AG04449 (cell line): Measurements from ENCODE around the gene PROSER3.

Source experiments
- CTCF ChIA-PET: fragments of 350-600 bp; formaldehyde crosslinking; extraction: SDS; loops from one replicate; lab custom pipeline; 2021; ENCODE audit warnings: antibody characterized with exemption; lab: Yijun Ruan, JAX
- POLR2A ChIA-PET: fragments of 400-600, 350-600 bp; formaldehyde crosslinking; extraction: SDS; loops from one replicate; lab custom pipeline; 2020; ENCODE audit warnings: antibody characterized with exemption, inconsistent platforms; lab: Yijun Ruan, JAX
- DNase-seq: peaks from one replicate; pipeline ENCODE4 v3.0.0-alpha.2; 2010; ENCODE audit warnings: low read depth, low spot score
- H3K4me3 ChIP-seq: 2 replicates; pipeline ENCODE4 v1.5.1; 2011; ENCODE audit warnings: low read depth, mild to moderate bottlenecking, control low read depth, low read length
- CTCF ChIP-seq: IDR thresholded peaks from one replicate; pipeline ENCODE4 v1.5.1; 2011; ENCODE audit warnings: mild to moderate bottlenecking, moderate library complexity, low read length, control low read depth, inconsistent platforms; ENCODE audit not compliant: insufficient read depth; ENCODE audit errors: missing control alignments

The PROSER3 gene

GRCh38 chr19:35727053-35727955 lies 30.7 kb upstream of the PROSER3 start:
- ChIA-PET CTCF (interaction anchor here (1.0 to 1.7 kb wide), 4 partner anchors 9 to 34 kb away, joined by 3 to 5 read pairs (median 4); no protein-coding TSS in a partner anchor), POLR2A (interaction anchor here (1.3 kb wide), 1 partner anchor 18 kb away, joined by 3 read pairs; the partner anchor contains the start of genes PSENEN and U2AF1L4)
- TF ChIP-seq CTCF: no peak
- no peak for DNase-seq
- no peak overlapping the region for H3K4me3 ChIP-seq

- CTCF ChIA-PET: interaction anchor here (1.3 to 1.7 kb wide), 3 partner anchors 9 to 12 kb away, joined by 3 to 5 read pairs (median 4); no protein-coding TSS in a partner anchor
- DNase-seq: no peak
- H3K4me3 ChIP-seq: no peak overlapping the region
- no peak for TF ChIP-seq CTCF
- POLR2A ChIA-PET: interaction anchor here (1.3 to 1.5 kb wide), 2 partner anchors 12 to 17 kb away, joined by 3 to 6 read pairs; partner anchors contain the start of genes PSENEN and U2AF1L4
Observed at GRCh38 chr19:35727956-35728706, 29.8 kb upstream of the PROSER3 start.

- ChIA-PET CTCF (no interaction called here), POLR2A (interaction anchor here (1.3 to 1.5 kb wide), 2 partner anchors 11 to 16 kb away, joined by 3 to 6 read pairs; partner anchors contain the start of genes PSENEN and U2AF1L4)
- no peak for TF ChIP-seq CTCF
- DNase-seq: no peak
- H3K4me3 ChIP-seq: no peak overlapping the region
Observed at GRCh38 chr19:35729021-35729420, 29.0 kb upstream of the PROSER3 start.

- CTCF ChIA-PET: no interaction called here
Observed at GRCh38 chr19:35729763-35730162, 28.2 kb upstream of the PROSER3 start.

GRCh38 chr19:35730326-35730725 lies 27.6 kb upstream of the PROSER3 start:
- DNase-seq: no peak
- CTCF ChIA-PET: no interaction called here
- H3K4me3 ChIP-seq: no peak overlapping the region
- no peak for TF ChIP-seq CTCF
- POLR2A ChIA-PET: interaction anchor here (0.6 to 1.5 kb wide), 3 partner anchors 10 to 15 kb away, joined by 3 read pairs; partner anchors contain the start of gene PSENEN

More at GRCh38 chr19:35729763-35730162, 28.2 kb upstream of the PROSER3 start:
- no peak overlapping the region for H3K4me3 ChIP-seq
- TF ChIP-seq CTCF: no peak
- DNase-seq: no peak
- POLR2A ChIA-PET: interaction anchor here (0.7 to 1.5 kb wide), 2 partner anchors 10 to 11 kb away, joined by 3 to 6 read pairs; no protein-coding TSS in a partner anchor

GRCh38 chr19:35731353-35731752 lies 26.6 kb upstream of the PROSER3 start:
- TF ChIP-seq CTCF: no peak
- ChIA-PET POLR2A (interaction anchor here (0.6 to 1.5 kb wide), 2 partner anchors 14 to 85 kb away, joined by 3 read pairs; partner anchors contain the start of gene PSENEN), CTCF (no interaction called here)
- no peak for DNase-seq
- no peak overlapping the region for H3K4me3 ChIP-seq
